Activated CD8-positive, alpha-beta memory T cell treated with anti-CD3 and anti-CD28 coated beads, Interleukin-2, amount 50 U/mL, for 48 hours (primary cell): ENCODE measurements around the gene PTPA.

ENCODE experiments used
- DNase-seq: peaks from one replicate; pipeline ENCODE4 v3.0.0-alpha.2; 2020

Gene PTPA

GRCh38 chr9:129110740-129111527 lies at the start of gene PTPA, which contains the start of gene CRAT:
Gene PTPA (plus strand): TSS chr9:129111415. CDS start chr9:129111601, 186 bp downstream.
Gene CRAT (minus strand): TSS chr9:129110793. CDS start chr9:129110509, 284 bp downstream.
- peak; percentile 97 for DNase-seq

DNA sequence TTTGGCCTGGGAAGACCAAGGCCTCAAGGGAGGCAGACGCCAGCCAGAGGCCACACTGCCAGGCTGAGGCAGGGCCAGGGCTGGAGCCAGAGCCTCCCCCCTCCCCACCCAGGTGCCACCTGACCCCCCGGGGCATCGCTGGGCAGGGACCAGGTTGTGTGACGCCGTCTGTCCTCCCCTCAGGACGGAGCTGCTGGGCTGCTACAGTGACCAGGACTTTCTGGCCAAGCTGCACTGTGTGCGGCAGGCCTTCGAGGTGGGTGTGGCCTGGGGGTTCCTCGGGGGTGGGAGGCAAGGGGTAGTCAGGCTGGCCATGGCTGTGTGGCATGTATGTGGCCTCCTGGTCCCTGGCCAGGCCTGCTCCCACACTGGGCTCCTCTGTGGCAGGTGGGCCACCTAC lies 48.2 kb upstream of the PTPA start:
- no peak for DNase-seq

DNA sequence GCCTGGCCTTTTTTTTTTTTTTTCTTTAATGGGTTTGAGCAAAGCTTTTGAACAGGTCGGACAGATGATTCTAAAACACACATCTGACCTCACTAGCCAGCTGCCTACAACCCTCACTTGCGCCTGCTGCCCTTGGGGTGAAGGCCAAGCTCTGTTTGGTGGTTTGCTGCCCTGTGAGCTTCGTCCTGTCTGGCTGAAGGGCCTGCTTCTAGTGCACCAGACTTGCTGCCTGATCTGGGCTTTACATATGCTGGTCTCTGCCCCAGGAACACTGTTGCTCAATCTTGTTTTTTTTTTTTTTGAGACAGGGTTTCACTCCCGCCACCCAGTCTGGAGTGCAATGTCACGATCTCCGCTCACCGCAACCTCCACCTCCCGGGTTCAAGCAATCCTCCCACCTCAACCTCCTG lies 46.7 kb upstream of the PTPA start:
- no peak for DNase-seq

DNA sequence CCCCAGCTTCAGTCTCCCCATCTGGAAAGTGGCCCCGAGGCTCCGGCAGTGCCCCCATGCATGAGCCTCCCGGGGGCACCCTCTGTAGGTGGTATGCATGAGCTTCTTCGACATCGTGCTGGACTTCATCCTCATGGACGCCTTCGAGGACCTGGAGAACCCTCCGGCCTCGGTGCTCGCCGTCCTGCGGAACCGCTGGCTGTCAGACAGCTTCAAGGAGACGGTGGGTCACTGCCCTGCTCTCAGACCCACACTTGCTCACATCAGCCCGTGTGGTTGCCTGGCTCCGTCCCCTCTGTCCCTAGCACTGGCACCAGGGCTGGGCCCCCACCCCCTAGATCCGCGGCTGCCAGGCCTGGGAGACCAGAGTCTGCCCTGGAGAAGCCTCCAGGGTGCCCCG lies 43.1 kb upstream of the PTPA start:
- no peak for DNase-seq

GRCh38 chr9:129068990-129069861 lies 42.0 kb upstream of the PTPA start:
- peak; percentile 78 for DNase-seq

GRCh38 chr9:129069862-129070641 lies 41.2 kb upstream of the PTPA start:
- no peak for DNase-seq

- no peak for DNase-seq
Observed at GRCh38 chr9:129070696-129071525, 40.3 kb upstream of the PTPA start.

DNA sequence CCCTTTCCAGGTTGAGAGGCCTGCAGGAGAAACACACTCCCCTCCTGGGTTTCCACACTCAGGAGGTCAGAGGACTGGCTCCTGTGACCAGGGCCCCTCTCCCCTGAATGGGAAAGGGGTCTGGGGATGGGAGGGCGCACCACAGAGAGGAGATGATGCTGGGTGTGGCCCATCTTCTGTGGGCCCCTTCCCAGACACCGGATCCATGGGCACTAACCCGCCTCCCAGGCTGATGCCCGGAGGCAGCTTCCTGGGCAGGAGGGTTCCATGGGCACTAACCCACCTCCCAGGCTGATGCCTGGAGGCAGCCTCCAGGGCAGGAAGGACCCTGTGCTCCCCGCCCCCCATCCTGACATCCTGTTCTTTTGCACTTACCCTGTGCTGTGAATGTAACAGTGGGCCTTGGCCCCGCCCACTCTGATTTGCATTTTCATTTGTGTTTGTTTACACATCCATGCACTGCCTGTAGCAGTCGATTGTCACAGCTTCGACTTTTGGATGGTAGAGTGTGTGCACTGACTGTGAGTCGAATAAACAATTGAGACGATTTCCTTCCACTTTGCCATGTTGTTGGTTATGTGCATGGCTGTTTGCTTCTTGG lies 39.6 kb upstream of the PTPA start:
- no peak for DNase-seq

DNA sequence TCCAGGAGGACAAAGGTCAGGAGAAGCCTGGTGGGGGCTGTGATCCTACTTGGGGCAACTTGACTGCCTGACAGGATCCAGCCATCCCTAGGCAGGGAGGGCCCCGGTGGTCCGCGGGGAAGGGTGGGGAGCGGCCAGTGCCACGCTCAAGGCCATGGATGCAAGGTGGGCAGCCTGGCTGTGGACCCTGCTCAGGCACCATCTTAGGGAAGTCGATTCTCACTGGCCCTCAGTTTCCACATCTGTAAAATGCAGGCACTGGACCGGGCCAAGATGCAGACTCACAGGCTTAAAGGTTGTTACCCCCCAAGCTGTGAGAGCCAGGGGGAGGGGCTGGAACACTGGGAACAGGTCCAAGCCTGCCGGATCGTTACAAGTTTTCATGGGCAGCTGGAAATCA lies 39.0 kb upstream of the PTPA start:
- no peak for DNase-seq

DNA sequence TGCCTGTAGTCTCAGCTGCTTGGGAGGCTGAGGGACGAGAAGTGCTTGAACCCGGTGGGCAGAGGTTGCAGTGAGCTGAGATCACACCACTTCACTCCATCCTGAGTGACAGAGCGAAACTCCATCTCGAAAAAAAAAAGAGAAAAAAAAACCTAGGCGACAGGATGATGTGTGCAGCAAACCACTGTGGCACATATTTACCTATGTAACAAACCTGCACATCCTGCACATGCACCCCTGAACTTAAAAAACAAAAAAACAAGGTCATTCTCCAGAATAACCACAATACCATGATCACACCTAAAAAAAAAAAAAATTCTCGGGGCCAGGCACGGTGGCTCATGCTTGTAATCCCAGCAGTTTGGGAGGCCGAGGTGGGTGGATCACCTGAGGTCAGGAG lies 37.8 kb upstream of the PTPA start:
- DNase-seq, result no peak

GRCh38 chr9:129074106-129074505 lies 37.1 kb upstream of the PTPA start:
- no peak for DNase-seq

GRCh38 chr9:129075996-129076639 lies 35.1 kb upstream of the PTPA start:
- no peak for DNase-seq

- DNase-seq, result no peak
Observed at GRCh38 chr9:129076640-129077037, 34.6 kb upstream of the PTPA start.

DNA sequence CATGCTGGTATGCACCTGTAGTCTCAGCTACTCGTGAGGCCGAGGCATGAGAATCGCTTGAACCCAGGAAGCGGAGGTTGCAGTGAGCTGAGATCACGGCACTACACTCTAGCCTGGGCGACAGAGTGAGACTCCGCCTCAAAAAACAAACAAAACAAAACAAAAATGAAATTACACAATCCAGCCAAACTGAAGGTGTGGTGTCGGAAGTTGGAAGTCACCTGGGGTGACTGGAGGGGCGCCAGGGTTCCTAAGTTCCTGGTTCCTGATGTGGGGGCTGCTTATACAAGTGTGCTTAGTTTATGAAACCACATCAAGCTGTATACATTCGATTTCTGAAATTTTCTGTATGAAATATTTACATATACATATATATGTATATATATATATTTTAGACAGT lies 34.0 kb upstream of the PTPA start:
- no peak for DNase-seq

DNA sequence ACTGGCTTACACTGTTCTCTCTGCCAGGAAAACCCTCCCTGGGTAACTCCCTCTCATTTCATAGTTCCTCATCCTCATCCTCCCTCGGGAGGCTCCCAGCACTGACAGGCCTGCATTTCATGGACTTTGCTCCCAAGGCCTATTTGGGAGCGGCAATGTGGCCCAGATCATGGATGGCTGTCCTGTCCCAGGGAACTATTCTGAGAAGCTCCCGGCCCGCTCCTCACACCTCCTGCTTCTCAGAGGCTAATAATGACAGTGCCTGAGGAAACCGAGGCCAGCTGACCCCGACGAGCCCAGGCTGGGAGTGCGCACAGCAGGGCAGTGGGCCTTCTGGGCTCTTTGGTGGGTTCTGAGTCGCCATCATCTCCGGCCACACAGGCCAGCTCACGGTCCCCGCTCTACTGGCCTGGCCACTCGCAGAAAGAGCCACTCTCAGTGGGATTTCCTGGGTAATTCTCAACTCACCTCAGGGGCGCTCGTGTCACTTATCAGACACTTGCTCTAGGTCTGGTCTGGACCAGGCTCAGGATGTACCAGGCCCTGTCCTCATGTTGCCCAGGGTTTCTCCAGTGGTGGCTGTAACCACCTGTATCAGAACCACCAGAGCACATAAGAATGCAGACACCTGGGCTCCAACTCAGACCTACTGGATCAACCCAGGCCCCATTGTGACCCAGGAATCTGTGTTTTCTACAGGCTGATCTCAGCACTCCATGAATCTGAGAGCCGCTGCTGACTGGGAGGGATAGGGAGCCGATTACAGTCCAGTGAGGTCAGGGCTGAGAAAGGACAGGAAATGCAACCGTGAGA lies 32.3 kb upstream of the PTPA start:
- DNase-seq, result no peak

- no peak for DNase-seq
Observed at GRCh38 chr9:129079829-129080228, 31.4 kb upstream of the PTPA start.

GRCh38 chr9:129080298-129080600 lies 31.0 kb upstream of the PTPA start:
- DNase-seq, result no peak

- peak; percentile 99 for DNase-seq
Observed at GRCh38 chr9:129080601-129081387, 30.4 kb upstream of the PTPA start, which contains the start of gene DOLPP1. Gene DOLPP1 (plus strand): TSS chr9:129081111. CDS start chr9:129081132, 21 bp downstream.

- DNase-seq, result no peak
Observed at GRCh38 chr9:129081388-129081904, 29.8 kb upstream of the PTPA start.
